Muscle layer of colon (tissue), 2 donors: Measurements from ENCODE around the gene LRRC59.
"Not testable (repeated sequence)": the region's sequence is repeated elsewhere in the genome, so short reads cannot be mapped to it uniquely, and the experiment has no call there.

Source experiments
- H3K27ac ChIP-seq: one replicate; pipeline ENCODE4 v1.7.0; 2013; ENCODE audit warnings: low read depth, mild to moderate bottlenecking, low read length, moderate library complexity
- H3K27me3 ChIP-seq, 2 donors: one replicate each; pipeline ENCODE4 v1.7.0; 2013; ENCODE audit warnings: low read length in 2 of 2, mild to moderate bottlenecking in 2 of 2; ENCODE audit not compliant: insufficient read depth in 2 of 2, control insufficient read depth in 1 of 2
- H3K36me3 ChIP-seq: one replicate; pipeline ENCODE4 v1.7.0; 2013; ENCODE audit warnings: mild to moderate bottlenecking, low read length; ENCODE audit not compliant: insufficient read depth
- H3K4me1 ChIP-seq: one replicate; pipeline ENCODE4 v1.7.0; 2013; ENCODE audit warnings: mild to moderate bottlenecking, low read length; ENCODE audit not compliant: insufficient read depth
- H3K4me3 ChIP-seq, 2 donors: one replicate each; pipeline ENCODE4 v1.7.0; 2013; ENCODE audit warnings: low read length in 2 of 2, low read depth in 1 of 2, mild to moderate bottlenecking in 1 of 2, moderate library complexity in 1 of 2
- H3K9ac ChIP-seq: one replicate; pipeline ENCODE4 v1.7.0; 2013; ENCODE audit warnings: low read length
- H3K9me3 ChIP-seq: one replicate; pipeline ENCODE4 v1.7.0; 2013; ENCODE audit warnings: mild to moderate bottlenecking, low read length
- donor health status: abdominal sarcoma.
- donor health status: Adenocarcinoma of cecum.

LRRC59 gene

DNA sequence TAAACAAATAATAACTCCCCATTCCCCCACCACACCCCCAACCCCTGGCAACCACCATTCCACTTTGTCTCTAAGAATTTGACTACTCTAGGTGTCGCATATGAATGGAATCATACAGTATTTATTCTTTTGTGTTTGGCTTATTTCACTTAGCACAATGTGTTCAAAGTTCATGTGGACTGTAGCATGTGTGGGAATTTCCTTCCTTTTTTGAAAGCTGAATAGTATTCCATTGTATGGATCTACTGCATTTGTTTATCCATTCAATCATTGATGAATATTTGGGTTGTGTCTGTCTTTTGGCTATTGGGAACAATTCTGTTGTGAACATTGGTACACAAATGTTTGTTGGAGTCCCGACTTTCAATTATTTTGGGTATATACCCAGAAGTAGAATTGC lies 25.4 kb upstream of the LRRC59 start:
- Histone ChIP-seq H3K9me3 (no peaks in the 10 kb centered on the region), H3K36me3 (no peaks in the 10 kb centered on the region), H3K9ac (no peak overlapping the region), H3K27me3 (no peaks in the 10 kb centered on the region), H3K4me3 (no peak overlapping the region), H3K4me1 (peaks cover 30% of the 10 kb centered on the region), H3K27ac (no peak overlapping the region)

DNA sequence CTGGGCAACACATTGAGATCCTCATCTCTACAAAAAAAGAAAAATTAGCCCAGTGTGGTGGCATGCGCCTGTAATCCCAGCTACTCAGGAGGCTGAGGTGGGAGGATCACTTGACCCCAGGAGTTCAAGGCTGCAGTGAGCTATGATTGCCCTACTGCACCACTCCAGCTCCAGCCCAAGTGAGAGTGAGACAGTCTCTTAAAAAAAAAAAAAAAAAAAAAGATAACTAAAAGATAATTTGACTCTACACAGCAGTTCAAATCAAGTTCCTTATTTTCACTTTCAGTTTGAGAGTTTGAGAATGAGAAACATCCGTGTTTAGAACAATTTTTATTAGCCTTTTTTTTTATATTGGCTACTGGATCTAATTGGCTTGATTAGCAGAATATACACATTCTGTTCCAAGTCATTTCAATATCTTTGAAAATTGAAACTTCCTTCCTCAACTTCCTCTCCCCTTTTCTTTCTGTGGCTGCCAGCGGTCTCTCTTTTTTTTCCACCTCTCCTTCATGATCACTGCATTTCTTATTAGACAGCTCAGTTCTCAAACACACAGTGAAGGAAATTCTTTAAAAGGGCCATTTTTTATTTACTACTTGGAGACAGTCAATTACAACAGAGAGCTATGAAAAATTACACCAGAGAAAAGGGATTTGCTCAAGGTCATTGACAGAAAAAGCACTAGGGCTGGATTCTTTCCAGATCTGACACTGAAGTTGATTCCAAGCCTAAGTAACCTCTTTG lies 24.2 kb upstream of the LRRC59 start:
- Histone ChIP-seq H3K4me3 (no peak overlapping the region), H3K9ac (no peak overlapping the region), H3K9me3 (no peaks in the 10 kb centered on the region), H3K27ac (peak overlapping the region; percentile 44), H3K36me3 (no peaks in the 10 kb centered on the region), H3K4me1 (peaks cover 17% of the 10 kb centered on the region), H3K27me3 (no peaks in the 10 kb centered on the region)

- Histone ChIP-seq H3K4me1 (peaks cover 16% of the 10 kb centered on the region), H3K27me3 (no peaks in the 10 kb centered on the region), H3K9me3 (no peaks in the 10 kb centered on the region), H3K4me3 (no peak overlapping the region), H3K9ac (no peak overlapping the region), H3K27ac (no peak overlapping the region), H3K36me3 (no peaks in the 10 kb centered on the region)
Measured at GRCh38 chr17:50420419-50421112, 23.2 kb upstream of the LRRC59 start.

DNA sequence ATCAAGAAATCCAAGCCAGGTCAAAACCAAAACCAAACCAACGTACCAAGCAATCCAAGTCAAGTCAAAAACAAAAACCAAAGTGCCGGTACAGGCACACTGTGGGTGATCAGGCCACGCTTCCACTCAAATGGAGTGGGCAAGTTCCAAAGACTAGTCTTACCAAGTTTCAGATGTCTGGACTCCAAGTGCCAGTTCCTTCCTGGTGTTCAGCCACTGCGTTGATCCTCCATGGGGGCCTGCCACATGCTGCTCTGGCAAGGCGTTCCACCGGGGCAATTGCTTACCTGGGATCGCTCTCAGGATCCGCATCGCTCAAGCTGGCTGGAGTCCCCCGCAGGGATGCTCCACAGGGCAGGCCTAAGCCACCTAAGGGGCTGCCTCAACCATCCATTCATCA lies 22.3 kb upstream of the LRRC59 start:
- not testable (repeated sequence) for H3K27ac ChIP-seq

DNA sequence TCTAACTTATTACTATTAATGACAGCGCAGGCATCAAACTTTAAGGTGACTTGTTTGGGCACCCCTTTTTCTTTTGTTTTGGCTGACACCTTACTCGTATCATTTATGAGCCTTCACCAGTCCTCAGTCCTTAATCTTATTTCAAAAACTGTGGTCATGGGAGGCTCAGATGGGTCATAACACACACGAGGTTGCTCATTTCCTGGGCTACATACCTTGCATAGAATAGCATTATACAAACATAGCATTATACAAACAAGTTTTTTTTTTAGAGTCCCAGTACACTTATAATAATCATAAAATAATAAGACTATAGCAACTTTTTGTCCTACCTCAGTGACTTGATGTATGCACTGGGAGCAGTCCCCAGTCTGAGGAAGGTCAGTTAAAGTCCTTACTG lies 17.5 kb upstream of the LRRC59 start:
- H3K27ac ChIP-seq = no peak overlapping the region
- no peak overlapping the region for H3K9ac ChIP-seq
- no peaks in the 10 kb centered on the region for H3K9me3 ChIP-seq
- H3K4me3 ChIP-seq = no peak overlapping the region
- no peaks in the 10 kb centered on the region for H3K36me3 ChIP-seq
- H3K4me1 ChIP-seq = no peaks in the 10 kb centered on the region
- no peaks in the 10 kb centered on the region for H3K27me3 ChIP-seq

More for the DNA sequence above, 22.3 kb upstream of the LRRC59 start:
- not testable (repeated sequence) for H3K9ac ChIP-seq, H3K36me3 ChIP-seq, H3K4me1 ChIP-seq, H3K27me3 ChIP-seq, H3K4me3 ChIP-seq, H3K9me3 ChIP-seq

GRCh38 chr17:50412188-50412732 lies 14.9 kb upstream of the LRRC59 start:
- no peaks in the 10 kb centered on the region for H3K36me3 ChIP-seq
- H3K4me3 ChIP-seq = no peak overlapping the region
- no peaks in the 10 kb centered on the region for H3K9me3 ChIP-seq
- H3K4me1 ChIP-seq = no peaks in the 10 kb centered on the region
- no peaks in the 10 kb centered on the region for H3K27me3 ChIP-seq
- no peak overlapping the region for H3K27ac ChIP-seq
- no peak overlapping the region for H3K9ac ChIP-seq

GRCh38 chr17:50407921-50408320 lies 10.6 kb upstream of the LRRC59 start:
- Histone ChIP-seq H3K27ac (no peak overlapping the region), H3K9ac (no peak overlapping the region), H3K36me3 (no peaks in the 10 kb centered on the region), H3K4me1 (no peaks in the 10 kb centered on the region), H3K9me3 (no peaks in the 10 kb centered on the region), H3K27me3 (peaks cover 0 to 4% of the 10 kb centered on the region in 2 donors), H3K4me3 (no peak overlapping the region)

DNA sequence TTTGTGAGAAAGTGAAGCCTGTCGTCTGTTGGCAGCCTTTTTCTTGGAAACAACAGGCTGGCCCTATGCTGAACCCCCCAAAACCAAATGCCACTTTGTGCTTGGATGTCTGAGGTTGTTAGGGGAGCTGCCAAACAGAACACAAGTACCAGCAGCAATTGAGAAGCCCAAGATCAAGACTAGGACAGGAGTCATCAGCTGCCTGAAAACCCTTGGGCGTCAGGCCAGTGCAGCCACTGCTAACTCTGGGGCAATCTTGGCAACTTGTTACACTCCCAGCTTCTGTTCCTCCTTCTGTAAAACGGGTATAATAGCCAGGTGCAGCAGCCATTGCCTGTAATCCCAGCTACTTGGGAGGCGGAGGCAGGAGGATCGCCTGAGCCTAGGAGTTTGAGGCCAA lies 9.3 kb upstream of the LRRC59 start:
- H3K27ac ChIP-seq = no peak overlapping the region
- H3K4me1 ChIP-seq = no peaks in the 10 kb centered on the region
- H3K4me3 ChIP-seq = no peak overlapping the region
- no peaks in the 10 kb centered on the region for H3K36me3 ChIP-seq
- H3K9me3 ChIP-seq = no peaks in the 10 kb centered on the region
- peaks cover 0 to 4% of the 10 kb centered on the region in 2 donors for H3K27me3 ChIP-seq
- H3K9ac ChIP-seq = no peak overlapping the region

DNA sequence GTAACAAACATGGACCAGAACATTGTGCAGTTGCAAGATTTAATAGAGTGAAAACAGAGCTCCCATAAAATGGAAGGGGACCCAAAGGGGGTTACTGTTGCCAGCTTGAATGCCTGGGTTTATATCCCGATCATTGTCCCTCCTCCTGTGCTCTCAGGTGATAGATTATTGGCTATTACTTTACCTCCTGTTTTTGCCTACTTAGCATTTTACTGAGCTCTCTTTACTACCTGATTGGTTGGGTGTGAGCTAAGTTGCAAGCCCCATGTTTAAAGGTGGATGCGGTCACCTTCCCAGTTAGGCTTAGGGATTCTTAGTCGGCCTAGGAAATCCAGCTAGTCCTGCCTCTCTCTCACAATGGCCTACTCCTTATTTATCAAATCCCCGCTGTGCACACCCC lies 8.0 kb upstream of the LRRC59 start:
- not testable (repeated sequence) for H3K9me3 ChIP-seq, H3K4me1 ChIP-seq, H3K27ac ChIP-seq, H3K27me3 ChIP-seq, H3K36me3 ChIP-seq, H3K9ac ChIP-seq, H3K4me3 ChIP-seq

- H3K9me3 ChIP-seq, H3K4me3 ChIP-seq, H3K27me3 ChIP-seq, H3K27ac ChIP-seq, H3K9ac ChIP-seq, H3K36me3 ChIP-seq: not testable (repeated sequence)
- H3K4me1 ChIP-seq = peaks cover 19% of the 10 kb centered on the region
Measured at GRCh38 chr17:50399591-50399990, 2.3 kb upstream of the LRRC59 start.

DNA sequence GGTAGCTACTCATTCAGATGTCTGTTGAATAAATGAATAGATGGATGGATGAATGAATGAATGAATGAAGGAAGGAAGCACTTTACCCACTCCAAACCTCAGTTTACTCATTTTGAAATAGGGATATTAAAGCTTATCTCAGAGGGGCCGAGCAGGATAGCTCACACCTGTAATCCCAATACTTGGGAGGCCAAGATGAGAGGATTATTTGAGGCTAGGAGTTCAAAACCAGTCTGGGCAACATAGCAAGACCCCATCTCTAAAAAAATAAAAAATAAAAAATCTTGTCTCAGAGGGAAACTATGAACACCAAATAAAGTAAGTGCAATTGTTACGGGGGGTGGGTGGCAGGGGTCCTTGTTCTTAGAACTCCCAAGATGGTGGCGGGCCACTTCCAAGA lies 1.3 kb upstream of the LRRC59 start:
- H3K4me1 ChIP-seq = peaks cover 19% of the 10 kb centered on the region
- peaks cover 11% of the 10 kb centered on the region for H3K36me3 ChIP-seq
- not testable (repeated sequence) for H3K27me3 ChIP-seq, H3K9me3 ChIP-seq, H3K4me3 ChIP-seq, H3K27ac ChIP-seq, H3K9ac ChIP-seq

DNA sequence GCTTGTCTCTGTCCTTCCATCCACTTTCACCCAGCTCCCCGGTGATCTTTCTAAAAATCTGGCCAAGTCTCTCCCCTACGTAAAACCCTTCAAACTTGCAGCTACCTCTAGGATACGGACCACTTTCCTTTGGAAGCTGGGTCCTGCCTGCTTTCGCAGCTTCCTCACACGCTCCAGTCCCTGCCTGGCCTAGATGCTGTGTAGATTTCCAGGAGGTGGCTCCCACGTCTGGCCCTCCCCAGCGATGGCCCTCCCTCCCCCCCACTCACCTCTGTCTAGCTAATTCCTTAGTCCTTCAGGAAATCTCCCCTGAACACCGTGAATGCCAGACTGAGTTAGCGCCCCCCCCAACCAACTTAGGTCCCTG lies 579 bp upstream of the LRRC59 start:
- H3K27ac ChIP-seq = no peak overlapping the region
- peaks cover 19% of the 10 kb centered on the region for H3K4me1 ChIP-seq
- no peaks in the 10 kb centered on the region for H3K27me3 ChIP-seq
- peaks cover 19% of the 10 kb centered on the region for H3K36me3 ChIP-seq
- no peaks in the 10 kb centered on the region for H3K9me3 ChIP-seq
- H3K9ac ChIP-seq = no peak overlapping the region
- peak overlapping the region; percentile 23 to 97 for H3K4me3 ChIP-seq
